ENCODE results near the gene GRK5. TPM values are rescaled to one million over a fixed set of nuclear protein-coding genes. Genes with fewer than 3 reads are reported as not detected.

Gene GRK5
- total and polyA plus RNA-seq, 4 donors = 73.8 to 112 (median 101) TPM

DNA sequence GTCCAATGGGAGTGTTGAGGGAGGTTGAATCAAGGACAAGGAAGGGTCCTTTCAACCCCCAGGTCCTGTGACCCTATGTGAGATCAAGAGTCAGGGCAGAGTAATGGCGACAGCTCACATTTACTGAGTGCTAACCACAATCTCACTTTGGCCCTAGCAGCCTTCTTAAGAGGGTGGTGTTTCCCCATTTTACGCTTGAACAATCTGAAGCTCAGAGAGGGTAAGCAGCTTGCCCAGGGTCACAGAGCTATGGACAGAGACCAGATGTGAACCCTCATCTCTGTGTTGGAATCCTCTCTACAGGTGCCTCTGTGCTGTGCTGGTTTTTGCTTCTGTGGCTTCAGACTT, 102.0 kb downstream of the GRK5 start:
- H3K9me3 ChIP-seq (ENCODE audit: control insufficient read depth, low read length) = no peaks in the 10 kb centered on the region
- 91 to 94% methylated on average over 2 of the region's 2 CpGs for WGBS, 2 donors
- H3K27me3 ChIP-seq (ENCODE audit: control insufficient read depth in 1 of 2, insufficient read depth in 2 of 2, low read length in 1 of 2) = no peaks in the 10 kb centered on the region
- intact Hi-C loops (cut with DNase I) = no loop called here
- H3K4me3 ChIP-seq (ENCODE audit: low read length in 2 of 2) = no peak overlapping the region
- H3K27ac ChIP-seq (ENCODE audit: low read depth in 1 of 2, low read length in 2 of 2) = peak overlapping the region; percentile 58 to 70
- no peak for DNase-seq
- H3K36me3 ChIP-seq (ENCODE audit: control insufficient read depth in 1 of 2, insufficient read depth in 2 of 2, low read length in 1 of 2) = no peaks in the 10 kb centered on the region
- peaks cover 3% of the 10 kb centered on the region in 2 donors for H3K4me1 ChIP-seq (ENCODE audit: control insufficient read depth in 1 of 2, insufficient read depth in 2 of 2, low read length in 2 of 2)
- ATAC-seq (ENCODE audit: low FRiP score) = no peak

DNA sequence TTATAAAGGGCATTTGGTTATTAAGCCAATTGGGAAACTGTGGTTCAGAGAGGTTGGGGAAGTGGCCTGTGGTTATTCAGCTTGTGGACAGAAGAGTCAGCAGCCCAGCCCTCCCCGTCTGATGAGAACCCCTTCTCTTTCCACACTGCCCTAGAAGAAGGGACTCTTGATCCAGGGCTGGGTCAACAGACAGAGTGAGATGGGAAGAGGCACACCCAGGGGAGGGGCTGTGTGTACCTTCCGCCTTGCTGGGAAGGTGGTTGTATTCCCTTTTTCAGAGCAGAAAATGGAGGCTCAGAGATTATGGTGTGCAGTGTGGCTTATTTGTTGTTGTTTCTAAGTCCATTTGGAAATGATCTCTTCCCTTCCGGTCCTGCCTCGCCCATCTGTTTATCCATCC, 103.4 kb downstream of the GRK5 start:
- H3K36me3 ChIP-seq (ENCODE audit: control insufficient read depth in 1 of 2, insufficient read depth in 2 of 2, low read length in 1 of 2) = no peaks in the 10 kb centered on the region
- DNase-seq (no peak), ATAC-seq (ENCODE audit: low FRiP score) (no peak)
- intact Hi-C loops (cut with DNase I) = loop anchor here in 1 of 2 donors (10.0 kb wide), 1 partner anchor 56 kb away; no protein-coding TSS in a partner anchor
- no peak overlapping the region for H3K4me3 ChIP-seq (ENCODE audit: low read length in 2 of 2)
- no peaks in the 10 kb centered on the region for H3K9me3 ChIP-seq (ENCODE audit: control insufficient read depth, low read length)
- peak overlapping the region; percentile 49 to 52 for H3K27ac ChIP-seq (ENCODE audit: low read depth in 1 of 2, low read length in 2 of 2)
- WGBS, 2 donors = 90 to 94% methylated on average over 4 of the region's 4 CpGs
- H3K27me3 ChIP-seq (ENCODE audit: control insufficient read depth in 1 of 2, insufficient read depth in 2 of 2, low read length in 1 of 2) = no peaks in the 10 kb centered on the region
- H3K4me1 ChIP-seq (ENCODE audit: control insufficient read depth in 1 of 2, insufficient read depth in 2 of 2, low read length in 2 of 2) = peaks cover 3% of the 10 kb centered on the region in 2 donors

GRCh38 chr10:119312241-119312640, 104.9 kb downstream of the GRK5 start:
- no peaks in the 10 kb centered on the region for H3K27me3 ChIP-seq (ENCODE audit: control insufficient read depth in 1 of 2, insufficient read depth in 2 of 2, low read length in 1 of 2)
- H3K36me3 ChIP-seq (ENCODE audit: control insufficient read depth in 1 of 2, insufficient read depth in 2 of 2, low read length in 1 of 2) = no peaks in the 10 kb centered on the region
- H3K4me1 ChIP-seq (ENCODE audit: control insufficient read depth in 1 of 2, insufficient read depth in 2 of 2, low read length in 2 of 2) = peaks cover 3 to 6% of the 10 kb centered on the region in 2 donors
- no peaks in the 10 kb centered on the region for H3K9me3 ChIP-seq (ENCODE audit: control insufficient read depth, low read length)
- no peak for DNase-seq
- intact Hi-C loops (cut with DNase I) = loop anchor here in 1 of 2 donors (10.0 kb wide), 1 partner anchor 57 kb away; no protein-coding TSS in a partner anchor
- WGBS, 2 donors = 36 to 41% methylated on average over 5 of the region's 5 CpGs
- ATAC-seq (ENCODE audit: low FRiP score) = no peak
- no peak overlapping the region for H3K4me3 ChIP-seq (ENCODE audit: low read length in 2 of 2)
- peak overlapping the region in 1 of 2 donors; percentile 22 for H3K27ac ChIP-seq (ENCODE audit: low read depth in 1 of 2, low read length in 2 of 2)

GRCh38 chr10:119313024-119313423, 105.7 kb downstream of the GRK5 start:
- H3K9me3 ChIP-seq (ENCODE audit: control insufficient read depth, low read length) = no peaks in the 10 kb centered on the region
- no peak overlapping the region for H3K4me3 ChIP-seq (ENCODE audit: low read length in 2 of 2)
- DNase-seq = no peak
- H3K27ac ChIP-seq (ENCODE audit: low read depth in 1 of 2, low read length in 2 of 2) = peak overlapping the region in 1 of 2 donors; percentile 89
- H3K36me3 ChIP-seq (ENCODE audit: control insufficient read depth in 1 of 2, insufficient read depth in 2 of 2, low read length in 1 of 2) = no peaks in the 10 kb centered on the region
- intact Hi-C loops (cut with DNase I) = loop anchor here in 1 of 2 donors (10.0 kb wide), 1 partner anchor 58 kb away; no protein-coding TSS in a partner anchor
- ATAC-seq (ENCODE audit: low FRiP score) = no peak
- WGBS, 2 donors = 0 to 42% methylated on average over 1 of the region's 1 CpG
- H3K4me1 ChIP-seq (ENCODE audit: control insufficient read depth in 1 of 2, insufficient read depth in 2 of 2, low read length in 2 of 2) = peaks cover 3 to 6% of the 10 kb centered on the region in 2 donors
- H3K27me3 ChIP-seq (ENCODE audit: control insufficient read depth in 1 of 2, insufficient read depth in 2 of 2, low read length in 1 of 2) = no peaks in the 10 kb centered on the region

DNA sequence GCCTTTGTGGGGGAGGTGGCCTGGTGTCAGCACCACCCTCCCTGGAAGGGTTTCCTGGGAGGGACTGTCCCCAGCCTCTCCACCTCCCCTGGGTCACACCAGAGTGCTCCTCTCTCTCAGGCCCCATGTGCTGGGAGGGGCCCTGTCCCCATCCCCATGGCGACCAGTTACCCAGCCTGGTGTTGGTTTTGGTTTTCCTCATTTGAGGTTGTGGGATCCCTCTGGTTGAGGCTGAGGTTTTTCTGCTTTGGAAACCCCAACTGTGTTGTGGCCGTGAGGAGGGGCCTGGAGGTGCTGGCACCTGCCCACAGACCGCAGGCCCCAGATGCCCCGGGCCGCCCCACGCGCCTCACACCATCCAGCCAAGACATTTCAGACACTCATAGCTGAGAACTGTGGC, 106.3 kb downstream of the GRK5 start:
- Histone ChIP-seq H3K4me3 (ENCODE audit: low read length in 2 of 2) (no peak overlapping the region), H3K36me3 (ENCODE audit: control insufficient read depth in 1 of 2, insufficient read depth in 2 of 2, low read length in 1 of 2) (no peaks in the 10 kb centered on the region), H3K9me3 (ENCODE audit: control insufficient read depth, low read length) (no peaks in the 10 kb centered on the region), H3K27ac (ENCODE audit: low read depth in 1 of 2, low read length in 2 of 2) (peak overlapping the region; percentile 47 to 89), H3K4me1 (ENCODE audit: control insufficient read depth in 1 of 2, insufficient read depth in 2 of 2, low read length in 2 of 2) (peaks cover 3 to 6% of the 10 kb centered on the region in 2 donors), H3K27me3 (ENCODE audit: control insufficient read depth in 1 of 2, insufficient read depth in 2 of 2, low read length in 1 of 2) (no peaks in the 10 kb centered on the region)
- intact Hi-C loops (cut with DNase I) = loop anchor here in 1 of 2 donors (10.0 kb wide), 1 partner anchor 59 kb away; no protein-coding TSS in a partner anchor
- ATAC-seq (ENCODE audit: low FRiP score) (no peak), DNase-seq (no peak)
- 25 to 33% methylated on average over 7 of the region's 7 CpGs for WGBS, 2 donors

GRCh38 chr10:119314061-119314460, 106.7 kb downstream of the GRK5 start:
- no peak for DNase-seq
- intact Hi-C loops (cut with DNase I) = loop anchor here in 1 of 2 donors (10.0 kb wide), 1 partner anchor 59 kb away; no protein-coding TSS in a partner anchor
- Histone ChIP-seq H3K36me3 (ENCODE audit: control insufficient read depth in 1 of 2, insufficient read depth in 2 of 2, low read length in 1 of 2) (no peaks in the 10 kb centered on the region), H3K4me3 (ENCODE audit: low read length in 2 of 2) (no peak overlapping the region), H3K27ac (ENCODE audit: low read depth in 1 of 2, low read length in 2 of 2) (peak overlapping the region; percentile 47 to 89), H3K27me3 (ENCODE audit: control insufficient read depth in 1 of 2, insufficient read depth in 2 of 2, low read length in 1 of 2) (no peaks in the 10 kb centered on the region), H3K9me3 (ENCODE audit: control insufficient read depth, low read length) (no peaks in the 10 kb centered on the region), H3K4me1 (ENCODE audit: control insufficient read depth in 1 of 2, insufficient read depth in 2 of 2, low read length in 2 of 2) (peaks cover 3 to 6% of the 10 kb centered on the region in 2 donors)
- peak; percentile 8 for ATAC-seq (ENCODE audit: low FRiP score)
- 21 to 27% methylated on average over 11 of the region's 11 CpGs for WGBS, 2 donors

GRCh38 chr10:119314486-119314885, 107.1 kb downstream of the GRK5 start:
- intact Hi-C loops (cut with DNase I) = loop anchor here in 1 of 2 donors (10.0 kb wide), 1 partner anchor 60 kb away; no protein-coding TSS in a partner anchor
- ATAC-seq (ENCODE audit: low FRiP score) (no peak), DNase-seq (no peak)
- peaks cover 6% of the 10 kb centered on the region in 2 donors for H3K4me1 ChIP-seq (ENCODE audit: control insufficient read depth in 1 of 2, insufficient read depth in 2 of 2, low read length in 2 of 2)
- 80 to 81% methylated on average over 7 of the region's 7 CpGs for WGBS, 2 donors
- no peaks in the 10 kb centered on the region for H3K9me3 ChIP-seq (ENCODE audit: control insufficient read depth, low read length)
- H3K27me3 ChIP-seq (ENCODE audit: control insufficient read depth in 1 of 2, insufficient read depth in 2 of 2, low read length in 1 of 2) = no peaks in the 10 kb centered on the region
- no peaks in the 10 kb centered on the region for H3K36me3 ChIP-seq (ENCODE audit: control insufficient read depth in 1 of 2, insufficient read depth in 2 of 2, low read length in 1 of 2)
- H3K4me3 ChIP-seq (ENCODE audit: low read length in 2 of 2) = no peak overlapping the region
- H3K27ac ChIP-seq (ENCODE audit: low read depth in 1 of 2, low read length in 2 of 2) = peak overlapping the region; percentile 47 to 89

GRCh38 chr10:119315128-119316001, 108.0 kb downstream of the GRK5 start:
- ATAC-seq (ENCODE audit: low FRiP score) (peak; percentile 83), DNase-seq (peak; percentile 84 to 91)
- no peak overlapping the region for H3K4me3 ChIP-seq (ENCODE audit: low read length in 2 of 2)
- intact Hi-C loops (cut with DNase I) = loop anchor here in 1 of 2 donors (5.0 to 10.0 kb wide), 5 partner anchors 38 to 108 kb away; partner anchors contain the start of gene GRK5
- H3K27ac ChIP-seq (ENCODE audit: low read depth in 1 of 2, low read length in 2 of 2) = peak overlapping the region; percentile 89 to 92
- no peaks in the 10 kb centered on the region for H3K36me3 ChIP-seq (ENCODE audit: control insufficient read depth in 1 of 2, insufficient read depth in 2 of 2, low read length in 1 of 2)
- no peaks in the 10 kb centered on the region for H3K9me3 ChIP-seq (ENCODE audit: control insufficient read depth, low read length)
- H3K27me3 ChIP-seq (ENCODE audit: control insufficient read depth in 1 of 2, insufficient read depth in 2 of 2, low read length in 1 of 2) = no peaks in the 10 kb centered on the region
- WGBS, 2 donors = 23 to 27% methylated on average over 16 of the region's 16 CpGs
- peaks cover 4 to 8% of the 10 kb centered on the region in 2 donors for H3K4me1 ChIP-seq (ENCODE audit: control insufficient read depth in 1 of 2, insufficient read depth in 2 of 2, low read length in 2 of 2)

Data from aorta (tissue), 5 donors.